ENCODE results near the gene IFNA8. TPM values are rescaled to one million over a fixed set of nuclear protein-coding genes. Genes with fewer than 3 reads are reported as not detected.

Gene IFNA8
- total RNA-seq = not detected in 2 replicates

GRCh38 chr9:21408817-21409216 lies at the start of gene IFNA8:
Gene IFNA8, plus strand, starts transcription at chr9:21409117. Its CDS starts 60 bp downstream, at chr9:21409177.

GRCh38 chr9:21367957-21368356 lies 41.0 kb upstream of the IFNA8 start, which contains the start of gene IFNA13:
Gene IFNA13, minus strand, starts transcription at chr9:21368057. Its CDS starts 47 bp downstream, at chr9:21368010.

DNA sequence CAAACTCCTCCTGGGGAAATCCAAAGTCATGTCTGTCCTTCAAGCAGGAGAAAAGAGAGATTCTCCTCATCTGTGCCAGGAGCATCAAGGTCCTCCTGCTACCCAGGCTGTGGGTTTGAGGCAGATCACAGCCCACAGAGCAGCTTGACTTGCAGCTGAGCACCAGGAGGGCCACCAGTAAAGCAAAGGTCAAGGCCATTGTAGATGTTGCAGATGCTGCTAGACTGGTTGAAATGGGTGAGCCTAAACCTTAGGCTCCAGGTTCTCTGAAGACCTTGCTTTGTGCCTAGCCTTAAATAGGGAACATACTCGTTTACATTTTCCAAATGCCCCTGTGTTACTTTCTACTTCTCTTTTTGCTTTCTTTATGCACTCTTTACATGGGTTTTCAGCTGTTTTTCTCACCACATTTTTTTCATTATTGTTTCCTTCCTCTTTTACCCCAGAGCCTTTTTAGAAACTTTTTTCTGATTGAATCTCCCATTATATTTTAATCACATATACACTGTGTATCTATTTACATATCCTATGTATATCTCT lies 23.7 kb upstream of the IFNA8 start, which contains the start of gene IFNA2:
Gene IFNA2, minus strand, starts transcription at position 268 of the 540 bp plus-strand sequence. Its CDS starts 69 bp downstream, at position 199.

GRCh38 chr9:21440139-21440538 lies 31.2 kb downstream of the IFNA8 start, which contains the start of gene IFNA1:
Gene IFNA1, plus strand, starts transcription at chr9:21440439. Its CDS starts 69 bp downstream, at chr9:21440508.

Other genes with a start within 250 kb of the IFNA8 start
- gene IFNA21, start 242.5 kb upstream of the IFNA8 start, total RNA-seq = not detected in 2 replicates
- not detected in 2 replicates for gene IFNA4, start 221.5 kb upstream of the IFNA8 start, total RNA-seq
- not detected in 2 replicates for gene IFNA7, start 206.9 kb upstream of the IFNA8 start, total RNA-seq
- gene IFNA10, start 202.0 kb upstream of the IFNA8 start, total RNA-seq = not detected in 2 replicates
- not detected in 2 replicates for gene IFNA16, start 191.8 kb upstream of the IFNA8 start, total RNA-seq
- gene IFNA17, start 180.9 kb upstream of the IFNA8 start, total RNA-seq = not detected in 2 replicates
- gene IFNA14, start 169.1 kb upstream of the IFNA8 start, total RNA-seq = not detected in 2 replicates
- not detected in 2 replicates for gene IFNA5, start 103.8 kb upstream of the IFNA8 start, total RNA-seq
- gene KLHL9, start 73.7 kb upstream of the IFNA8 start, total RNA-seq = 33.5 and 47.5 TPM in 2 replicates
- gene IFNA6, start 58.2 kb upstream of the IFNA8 start, total RNA-seq = not detected in 2 replicates
- not detected in 2 replicates for gene IFNA13, start 41.1 kb upstream of the IFNA8 start, total RNA-seq
- gene IFNA2, start 23.7 kb upstream of the IFNA8 start, total RNA-seq = not detected in 2 replicates
- not detected in 2 replicates for gene IFNA1, start 31.3 kb downstream of the IFNA8 start, total RNA-seq
- gene IFNE, start 73.2 kb downstream of the IFNA8 start, total RNA-seq = 3.4 and 22.5 TPM in 2 replicates

Data from nasal cavity respiratory epithelium epithelial cell of viscerocranial mucosa (primary cell).